Daoy (cell line): ENCODE results near the gene RBMS2. TPM values are rescaled to one million over a fixed set of nuclear protein-coding genes. Genes with fewer than 3 reads are reported as not detected.

Experiments
- DNase-seq: peaks from one replicate; pipeline ENCODE4 v3.0.0-alpha.2; 2015; ENCODE audit warnings: low read depth
- total RNA-seq: library from RNA; depleted of rRNA; stranded (reverse); fragments of >200 nt; shearing (Covaris generic); gene quantifications from 2 replicates; pipeline ENCODE4 v1.2.3, GENCODE V29; 2014

The RBMS2 gene
- total RNA-seq, 1 experiment from 2014 or later, result 7.8 TPM

DNA sequence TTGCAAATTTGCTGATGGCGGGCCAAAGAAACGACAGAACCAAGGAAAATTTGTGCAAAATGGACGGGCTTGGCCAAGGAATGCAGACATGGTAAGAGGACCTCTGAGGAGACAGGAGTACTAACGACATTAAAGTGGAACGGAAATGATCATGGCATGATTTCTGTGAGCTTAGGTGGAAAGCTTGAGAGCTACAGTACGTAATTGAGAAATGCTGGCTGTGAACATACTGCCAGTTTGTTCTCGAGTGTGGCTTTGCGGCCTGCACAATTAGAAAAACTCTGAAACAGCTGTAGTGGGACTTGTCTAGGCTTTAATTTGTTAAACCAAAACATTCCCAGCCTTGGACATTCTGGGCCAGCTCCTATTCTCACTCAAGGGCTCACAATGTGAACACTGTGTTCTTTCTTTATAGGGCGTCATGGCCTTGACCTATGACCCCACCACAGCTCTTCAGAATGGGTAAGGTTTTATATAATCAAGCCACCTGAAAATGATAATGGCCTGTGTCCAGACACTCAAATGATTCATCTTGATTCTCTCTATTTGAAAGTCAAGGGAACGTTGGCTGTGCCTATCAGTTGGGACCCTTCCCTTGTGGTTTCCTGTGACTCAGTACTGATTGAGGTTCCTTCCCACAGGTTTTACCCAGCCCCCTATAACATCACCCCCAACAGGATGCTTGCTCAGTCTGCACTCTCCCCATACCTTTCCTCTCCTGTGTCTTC, 60.0 kb downstream of the RBMS2 start:
- peak; percentile 86 for DNase-seq

DNA sequence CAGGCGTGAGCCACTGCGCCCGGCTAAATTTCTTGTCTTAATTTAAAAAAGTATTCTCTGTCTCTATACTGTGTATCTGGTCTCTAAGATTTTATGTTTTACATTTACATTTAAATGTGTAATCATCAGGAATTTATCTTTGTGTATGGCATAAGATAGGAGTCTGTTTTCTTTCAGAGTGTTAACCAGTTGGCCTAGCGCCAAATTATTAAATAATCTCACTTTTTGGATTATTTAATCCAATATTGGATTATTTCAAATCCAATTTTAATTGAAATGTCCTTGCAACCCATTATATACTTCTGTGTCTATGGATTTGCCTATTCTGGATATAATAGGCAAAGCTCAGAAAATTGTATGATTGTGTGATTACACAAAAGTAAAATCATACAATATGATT, 63.5 kb downstream of the RBMS2 start:
- DNase-seq, result no peak

DNA sequence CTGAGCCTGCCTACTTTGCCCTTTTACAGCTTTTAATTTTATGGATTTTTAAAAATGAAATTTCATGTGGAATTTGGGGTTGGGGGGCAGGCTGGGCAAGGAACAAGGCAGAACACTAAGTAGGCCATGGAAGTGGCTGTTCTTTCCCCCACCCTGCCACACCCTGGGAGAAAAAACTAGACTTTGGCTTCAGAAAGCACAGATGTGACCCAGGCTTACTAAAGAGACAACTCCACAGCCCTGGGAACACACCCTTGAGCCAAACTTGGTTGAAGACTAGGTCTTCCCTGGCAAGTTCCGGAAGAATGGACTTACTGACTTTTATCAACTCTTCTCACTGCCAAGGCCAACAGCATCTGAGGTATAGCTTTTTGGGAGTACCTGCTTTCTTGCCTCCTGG, 68.2 kb downstream of the RBMS2 start:
- DNase-seq, result no peak

DNA sequence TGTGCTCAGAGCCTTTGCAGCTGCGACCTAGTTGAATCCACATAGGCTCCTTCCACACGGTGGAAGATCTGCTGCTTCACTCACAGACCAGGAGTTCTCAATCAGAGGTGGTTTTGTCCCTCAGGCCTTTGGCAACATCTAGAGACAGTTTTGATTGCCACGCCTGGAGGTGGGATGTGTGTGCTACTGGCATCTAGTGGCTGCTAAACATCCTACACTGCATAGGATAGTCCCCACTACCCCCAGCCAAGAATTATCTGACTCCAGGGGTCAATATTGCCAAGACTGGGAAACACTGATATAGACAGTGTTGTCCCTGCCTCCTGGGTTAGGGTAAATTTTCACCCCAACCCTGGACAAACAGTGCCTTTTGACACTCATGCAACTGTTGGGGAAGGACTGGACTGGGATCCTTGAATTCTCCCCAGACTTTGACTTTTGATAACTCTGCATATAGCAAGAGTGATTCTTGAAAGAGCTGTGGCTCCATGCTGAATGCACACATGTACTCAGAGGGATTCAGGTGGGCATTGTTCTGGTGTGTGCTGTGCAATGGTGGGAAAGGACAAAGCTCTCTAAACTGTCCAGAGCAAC, 68.7 kb downstream of the RBMS2 start:
- peak; percentile 25 for DNase-seq

DNA sequence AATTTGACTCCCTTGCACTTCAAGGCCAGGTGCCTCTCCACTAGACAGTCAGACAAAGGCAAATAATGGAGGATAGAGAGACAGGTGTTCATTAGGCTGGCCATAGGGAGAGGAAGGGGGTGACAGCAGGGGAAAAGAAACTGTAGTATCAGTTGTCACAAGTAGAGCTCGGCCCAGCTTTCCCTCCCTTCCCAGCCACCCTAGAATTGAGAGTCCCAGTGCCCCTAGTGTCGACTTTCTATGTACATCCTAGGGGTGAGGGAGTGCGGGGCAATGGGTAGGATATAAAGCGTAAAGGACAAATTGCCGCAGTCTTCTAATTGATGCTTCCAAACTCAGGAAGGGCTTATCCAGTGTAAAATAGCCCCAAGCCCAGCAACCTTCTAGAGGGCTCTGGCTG, 69.5 kb downstream of the RBMS2 start:
- no peak for DNase-seq

DNA sequence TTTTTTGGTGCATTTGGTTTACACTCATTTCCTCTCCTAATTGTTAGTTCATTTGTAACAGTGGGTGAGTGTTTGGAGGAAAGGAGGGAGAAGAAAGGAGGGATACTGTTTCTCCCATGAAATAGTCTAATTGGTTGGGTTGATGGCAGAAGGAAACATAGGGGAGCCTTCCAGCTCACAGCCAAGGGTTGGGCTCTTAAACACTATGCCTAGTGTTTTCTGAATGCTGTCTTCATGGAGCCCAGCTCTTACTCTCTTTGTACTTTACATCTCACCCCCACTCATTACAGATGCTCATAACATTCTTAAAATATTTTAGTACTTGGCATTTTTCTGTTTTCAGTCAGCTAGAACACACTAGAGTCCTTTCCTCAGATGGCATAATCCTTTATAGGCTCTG, 70.3 kb downstream of the RBMS2 start:
- no peak for DNase-seq

DNA sequence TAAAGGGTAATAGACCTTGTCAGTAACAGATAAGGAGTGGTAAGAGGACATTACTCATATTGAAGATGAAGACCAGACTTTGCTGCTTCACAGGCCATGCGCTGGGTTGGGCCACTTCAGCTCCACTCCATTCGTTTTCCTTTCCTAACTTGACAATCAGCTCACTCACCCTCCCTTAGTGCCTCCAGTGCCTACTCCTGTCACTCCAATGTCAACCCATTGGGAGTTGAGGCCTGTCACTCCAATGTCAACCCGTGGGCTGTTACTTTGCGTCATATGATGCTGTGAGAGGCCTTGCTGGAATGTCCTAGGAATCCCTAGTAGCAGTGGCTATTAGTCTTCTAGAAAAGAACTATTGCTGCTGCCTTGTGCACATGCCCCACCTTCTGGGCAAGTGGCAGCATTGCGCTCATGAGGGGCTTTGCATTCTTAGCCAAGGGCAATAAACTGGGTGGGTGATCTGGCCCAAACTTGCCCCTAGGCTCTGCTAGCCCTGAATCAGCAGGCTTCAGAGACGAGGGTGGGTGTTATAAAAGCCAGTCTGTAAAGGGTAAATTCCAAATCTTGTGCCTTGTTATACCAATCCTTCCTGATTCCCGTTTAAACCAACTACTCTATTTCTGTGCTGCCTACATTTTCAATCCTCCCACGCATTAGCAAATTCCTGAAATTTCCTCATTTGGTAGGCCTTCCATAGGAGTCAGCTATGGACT, 72.4 kb downstream of the RBMS2 start:
- DNase-seq, result peak; percentile 63

DNA sequence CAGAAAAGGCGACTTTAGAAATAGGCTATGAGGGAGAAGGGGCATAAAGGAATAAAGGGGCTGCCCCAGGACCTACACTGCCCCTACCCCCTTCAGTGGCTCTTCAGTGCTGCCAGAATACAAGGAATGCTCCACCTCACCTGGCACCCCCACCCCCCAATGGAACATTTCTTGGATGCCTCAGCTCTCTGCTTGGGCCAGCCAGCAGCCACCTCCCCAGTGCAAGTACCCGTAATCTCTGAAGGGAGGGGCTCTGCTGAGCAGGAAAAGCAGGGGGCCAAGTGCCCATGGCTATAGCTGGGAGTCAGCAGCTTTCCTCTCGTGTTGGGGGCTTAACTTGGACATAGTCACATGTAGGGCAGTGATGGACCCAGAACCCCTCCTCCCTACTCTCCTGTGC, 75.2 kb downstream of the RBMS2 start:
- no peak for DNase-seq

DNA sequence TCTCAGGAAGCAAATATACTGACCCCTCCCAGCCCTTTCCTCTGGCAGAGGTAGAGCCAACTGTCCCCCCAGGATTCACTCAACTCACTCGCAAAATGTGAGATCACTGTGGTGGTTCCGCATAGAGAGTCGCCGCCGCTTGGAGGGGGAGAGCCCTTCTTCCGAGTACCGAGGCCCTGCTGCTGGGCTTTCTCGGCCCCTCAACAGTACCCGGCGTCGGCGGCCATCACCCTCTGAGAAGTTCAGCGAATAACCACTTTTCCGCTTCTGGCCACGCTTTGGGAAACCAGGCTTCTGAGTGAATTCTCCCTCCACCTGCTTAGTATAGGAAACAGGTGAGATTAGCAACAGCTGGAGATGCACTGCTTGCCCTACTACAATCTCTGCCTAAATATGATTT, 77.4 kb downstream of the RBMS2 start:
- DNase-seq, result no peak

DNA sequence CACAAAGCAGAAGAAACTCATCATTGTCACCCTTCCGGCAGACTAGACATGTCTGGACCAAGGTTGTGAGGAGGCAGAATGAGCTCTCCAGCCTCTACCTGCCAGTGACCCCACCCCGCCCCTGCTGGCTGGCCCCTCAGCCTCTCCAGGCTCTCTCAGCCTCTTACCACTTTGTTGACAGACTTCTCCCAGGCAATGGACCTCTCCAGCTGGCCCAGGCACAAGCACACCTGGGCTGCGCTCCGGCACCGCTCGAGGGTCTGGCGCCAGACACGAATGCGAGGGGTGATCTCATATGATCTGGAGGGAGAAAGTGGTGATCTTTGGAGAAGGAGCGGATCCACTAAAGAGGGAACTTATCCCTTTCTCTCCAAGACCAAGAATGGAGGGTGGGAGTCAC, 78.2 kb downstream of the RBMS2 start:
- no peak for DNase-seq

DNA sequence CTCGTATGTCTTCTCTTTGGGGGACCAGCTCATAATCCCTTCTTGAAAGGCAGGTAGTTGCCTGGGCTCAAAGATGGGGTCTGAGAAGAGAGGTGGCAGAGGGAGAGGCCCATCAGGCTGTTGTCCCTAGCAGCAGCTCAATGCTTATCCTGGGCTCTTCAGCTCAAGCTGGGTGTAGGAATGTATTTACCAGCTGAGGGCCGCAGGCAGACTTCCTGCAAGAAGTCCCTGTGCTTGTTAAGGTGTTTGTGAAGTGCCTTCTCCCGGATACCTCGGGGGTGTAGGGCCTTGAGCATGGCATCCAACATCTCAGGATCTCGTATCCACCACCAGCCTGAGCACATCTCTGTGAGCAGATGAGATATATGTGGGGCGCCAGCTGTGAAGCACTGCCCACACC, 79.1 kb downstream of the RBMS2 start:
- DNase-seq, result no peak

DNA sequence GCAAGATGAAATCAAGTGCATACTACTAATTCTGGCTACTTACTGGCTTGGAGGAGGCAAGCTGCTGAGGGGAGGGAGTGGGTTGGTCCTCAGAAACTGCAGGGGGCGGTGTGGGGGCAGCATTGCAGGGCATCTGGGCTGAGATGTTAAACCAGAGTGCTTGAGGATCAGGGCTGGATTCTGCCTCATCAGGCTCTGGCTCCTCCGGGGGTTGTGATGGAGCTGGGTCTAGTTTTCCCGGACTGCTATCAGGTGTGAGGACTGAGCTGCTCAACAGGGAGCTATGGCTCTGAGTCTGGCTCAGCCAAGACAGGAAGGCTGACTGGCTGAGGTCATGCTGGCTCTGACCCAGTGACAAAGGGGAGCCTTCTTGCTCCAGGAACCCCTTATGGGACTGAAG, 79.9 kb downstream of the RBMS2 start:
- DNase-seq, result no peak

DNA sequence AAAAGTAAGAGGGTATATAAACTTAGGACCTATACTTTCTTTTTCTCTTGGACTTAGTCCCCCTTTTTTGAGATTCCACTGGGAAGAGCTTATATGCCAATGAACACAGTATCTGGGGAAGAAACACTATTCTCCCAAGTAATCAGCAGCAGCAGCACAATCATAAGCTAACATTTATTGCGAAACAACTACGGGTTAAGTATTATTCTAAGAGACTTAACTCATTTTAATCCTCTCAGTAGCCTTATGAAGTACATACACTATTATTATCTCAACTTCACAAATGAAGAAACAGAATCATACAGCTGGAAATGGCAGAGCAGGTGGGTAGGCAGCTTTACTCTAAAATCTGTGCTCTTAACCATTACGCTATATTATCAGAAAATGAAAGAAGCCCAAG, 80.6 kb downstream of the RBMS2 start:
- no peak for DNase-seq

DNA sequence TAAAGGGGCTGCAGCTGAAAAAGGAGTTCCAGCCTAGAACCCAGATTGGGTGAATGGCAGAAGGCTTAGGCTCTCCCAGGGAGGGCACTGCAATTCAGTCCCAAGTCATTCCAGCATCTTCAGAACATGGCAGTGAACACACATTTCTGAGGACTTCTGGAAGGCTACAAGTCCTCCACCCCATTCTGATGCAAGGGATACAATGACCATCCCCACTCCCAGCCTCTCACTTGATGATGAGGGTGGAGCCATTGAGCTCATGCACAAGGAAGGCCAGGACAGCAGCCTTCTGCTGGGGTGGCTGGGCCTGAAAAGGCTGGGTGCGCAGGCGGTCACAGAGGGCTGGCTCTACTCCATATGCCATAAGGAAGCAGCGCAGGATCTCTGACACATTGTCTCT, 82.7 kb downstream of the RBMS2 start:
- no peak for DNase-seq

DNA sequence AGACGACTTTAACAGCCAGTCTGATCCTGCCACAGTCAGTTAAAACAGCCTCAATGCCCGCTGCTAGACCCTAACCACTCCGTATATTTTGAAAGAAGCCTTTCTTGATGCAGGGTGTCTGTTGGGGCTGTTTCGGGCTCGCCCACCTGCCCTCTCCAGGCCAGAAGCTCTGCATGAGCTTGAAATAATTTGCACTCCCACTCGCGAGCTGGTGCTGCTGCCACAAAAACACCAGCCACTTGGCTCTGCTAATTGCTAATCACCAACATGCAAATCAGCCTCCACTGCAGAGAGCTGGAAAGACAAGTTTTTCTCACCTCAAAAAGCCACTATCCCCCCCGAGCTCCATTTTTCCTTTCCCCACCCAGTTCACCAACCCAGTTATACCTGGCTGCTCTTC, 93.0 kb downstream of the RBMS2 start:
- DNase-seq, result no peak

DNA sequence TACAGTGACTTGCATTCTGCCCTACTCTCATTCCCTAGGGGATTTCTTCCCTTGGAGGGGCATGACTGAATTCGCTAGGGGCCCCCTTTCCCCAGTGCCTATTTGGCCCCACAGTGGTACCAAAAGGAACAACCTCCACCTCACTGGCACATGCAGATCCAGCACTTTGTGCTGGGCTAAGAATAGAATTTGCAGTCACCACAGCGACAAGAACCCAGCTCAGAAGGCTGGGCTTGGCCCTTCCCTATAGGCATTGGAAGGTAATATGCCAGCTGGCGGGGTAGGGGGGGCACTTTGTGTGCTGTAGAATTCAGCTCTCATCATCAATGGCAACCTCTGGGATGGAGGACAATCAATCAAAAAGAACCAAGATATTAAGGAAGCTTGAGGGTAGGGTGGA, 94.6 kb downstream of the RBMS2 start:
- DNase-seq, result no peak

DNA sequence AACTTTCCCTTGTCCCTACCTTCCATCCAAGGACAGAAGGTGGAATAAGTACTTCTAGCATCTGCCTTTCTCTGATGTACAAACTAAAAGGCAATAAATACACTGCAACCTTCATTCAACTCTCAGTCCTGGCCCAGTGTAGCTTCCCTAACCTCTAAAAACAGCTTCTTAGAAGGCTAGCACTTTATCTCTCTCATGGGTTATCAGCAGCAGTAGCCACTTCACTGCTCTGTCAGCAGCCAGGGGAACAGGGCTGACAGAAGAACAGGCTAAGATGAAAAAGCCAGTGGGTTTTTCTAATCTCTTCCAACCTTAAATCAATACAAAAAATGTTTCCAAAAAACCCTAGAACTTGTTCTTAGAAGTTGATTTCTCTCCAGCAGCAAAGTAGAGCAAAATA, 95.3 kb downstream of the RBMS2 start:
- no peak for DNase-seq

DNA sequence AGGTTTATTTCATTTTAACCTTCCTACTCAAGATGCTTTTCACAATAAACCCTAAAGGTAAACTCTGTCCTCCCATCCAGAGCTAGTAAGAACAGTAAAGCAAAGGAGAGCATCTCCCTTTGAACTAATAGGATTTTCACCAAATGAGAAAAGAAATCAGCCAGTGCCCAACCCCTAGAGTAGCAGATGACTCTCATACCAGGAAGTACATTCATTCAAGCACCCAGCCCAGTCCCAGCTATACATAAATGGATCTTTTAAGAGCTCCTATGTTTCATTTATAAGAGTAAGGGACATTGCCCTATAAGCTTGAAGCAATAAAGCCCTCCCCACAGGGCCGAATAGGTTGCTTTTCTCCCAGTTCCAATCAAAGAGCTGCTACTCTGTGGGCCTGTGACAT, 100.9 kb downstream of the RBMS2 start:
- DNase-seq, result no peak

DNA sequence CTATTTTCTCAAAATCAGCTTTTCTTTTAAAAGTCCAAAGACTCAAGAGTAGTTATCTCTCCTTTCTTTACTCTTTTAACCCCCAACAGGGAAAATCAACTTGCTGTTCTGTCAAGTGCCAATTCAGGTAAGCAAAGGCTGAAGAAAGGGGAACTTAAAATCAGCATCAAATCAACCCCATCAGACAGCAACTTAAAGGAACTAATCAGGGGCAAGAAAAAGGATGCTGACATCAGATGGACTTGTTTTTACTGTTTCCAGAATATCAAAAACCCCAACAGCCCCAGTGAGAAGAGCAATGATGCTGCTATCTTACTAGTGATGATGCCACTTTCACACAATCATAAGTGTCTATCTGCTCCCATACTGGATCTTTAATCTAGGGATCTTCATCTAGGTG, 105.1 kb downstream of the RBMS2 start:
- DNase-seq, result no peak

DNA sequence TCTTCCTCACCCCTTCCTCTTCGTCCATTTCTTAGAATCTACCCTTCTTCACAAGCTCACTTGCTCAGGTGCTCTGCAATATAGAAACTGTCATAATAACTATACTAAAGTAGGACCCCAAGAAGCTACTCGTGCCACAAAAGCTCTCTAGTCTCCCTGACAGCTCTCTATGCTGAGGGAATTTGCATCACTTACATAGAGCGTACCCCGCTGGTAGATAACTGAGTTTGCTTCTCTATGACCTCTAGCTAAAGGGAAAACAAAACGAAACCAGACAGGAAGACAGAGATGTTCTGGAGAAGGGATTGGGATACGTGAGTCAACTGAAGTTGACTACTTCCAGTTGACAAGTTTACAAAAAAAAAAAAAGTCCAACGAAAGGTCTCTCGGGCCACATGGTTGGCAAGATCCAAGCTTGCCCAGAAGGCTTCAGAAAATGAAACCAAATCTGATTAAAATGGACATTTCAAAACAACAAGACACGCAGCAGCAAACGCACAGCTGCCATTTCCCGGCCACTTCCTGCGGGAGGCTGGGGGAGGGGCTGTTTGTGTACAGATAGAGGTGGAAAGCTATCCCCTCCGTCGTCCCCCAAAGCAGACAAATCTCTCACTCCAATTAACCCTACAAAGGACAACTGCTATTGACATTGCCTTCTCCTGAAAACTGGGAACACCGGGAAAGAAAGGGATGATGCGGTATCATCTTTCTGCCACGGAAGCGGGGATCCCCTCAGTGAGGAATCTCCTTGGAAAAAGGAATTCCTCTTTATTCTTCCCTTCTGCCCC, 107.2 kb downstream of the RBMS2 start:
- DNase-seq, result peak; percentile 58

DNA sequence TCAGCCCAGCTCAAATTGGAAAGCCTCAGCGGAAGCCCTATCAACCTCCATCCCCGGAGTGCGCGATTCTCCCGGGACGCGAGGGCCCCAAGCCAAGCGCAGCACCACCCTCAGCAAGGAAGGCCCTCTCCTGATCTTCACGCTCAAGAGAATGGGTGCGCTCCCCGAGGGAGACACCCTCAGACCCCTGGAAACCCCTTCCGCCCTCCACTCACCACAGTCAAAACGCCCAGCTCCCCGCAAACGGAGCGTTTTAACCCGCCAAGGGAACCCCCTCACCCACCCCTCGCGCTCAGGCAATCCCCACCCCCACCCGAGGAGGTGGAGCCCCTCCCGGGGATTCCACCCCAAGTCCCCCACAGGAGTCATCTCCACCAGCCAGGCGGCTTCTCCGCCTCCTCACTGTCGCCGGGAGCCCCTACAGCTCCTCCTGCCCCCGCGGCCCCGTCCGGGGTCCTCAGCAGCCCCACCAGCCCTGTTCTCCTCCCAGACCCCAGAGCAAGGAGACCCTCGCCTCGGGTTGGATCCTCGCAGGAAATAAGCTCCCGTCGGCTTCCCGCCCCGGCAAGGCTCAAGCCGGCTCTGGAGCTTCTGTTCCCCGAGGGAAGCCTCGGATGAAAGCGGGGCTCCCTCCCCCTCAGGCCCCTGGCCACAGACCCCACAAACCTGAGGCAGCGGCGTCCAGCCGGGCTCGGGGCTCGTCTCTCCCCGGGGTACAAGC, 108.0 kb downstream of the RBMS2 start:
- DNase-seq, result peak; percentile 29

DNA sequence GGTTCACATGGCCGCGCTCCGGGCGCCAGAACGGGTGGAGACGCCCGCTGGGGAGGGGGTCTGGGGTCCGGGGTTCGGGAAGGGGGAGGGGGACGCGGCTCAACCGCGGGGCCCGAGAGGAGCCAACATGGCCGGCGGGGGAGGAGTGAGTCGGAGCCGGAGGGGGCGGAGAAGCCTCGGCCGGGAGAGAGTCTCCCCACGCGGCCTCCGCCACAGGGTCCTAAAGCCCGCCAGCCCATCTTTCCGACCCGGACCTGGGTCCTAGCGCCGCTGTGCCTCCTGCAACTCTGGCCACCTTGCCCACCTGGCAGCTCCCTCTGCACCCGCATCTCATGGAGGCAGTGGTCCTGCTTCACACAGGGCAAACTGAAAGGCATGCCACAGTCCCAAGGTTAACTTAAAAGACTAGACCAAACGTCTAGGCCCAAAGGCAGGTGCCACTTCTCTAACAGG, 108.6 kb downstream of the RBMS2 start, which contains the start of gene BAZ2A:
Gene BAZ2A, minus strand, starts transcription at position 147 of the 453 bp plus-strand sequence. CDS start 12,796 bp downstream, outside the sequence.
- DNase-seq, result peak; percentile 90
